SW 1271 (cell line): ENCODE data around the gene TEAD4.

ENCODE experiments used
- DNase-seq, 2 experiments: peaks; one replicate each; lab custom pipeline; 2025; lab: John Stamatoyannopoulos, UW

The TEAD4 gene

DNA sequence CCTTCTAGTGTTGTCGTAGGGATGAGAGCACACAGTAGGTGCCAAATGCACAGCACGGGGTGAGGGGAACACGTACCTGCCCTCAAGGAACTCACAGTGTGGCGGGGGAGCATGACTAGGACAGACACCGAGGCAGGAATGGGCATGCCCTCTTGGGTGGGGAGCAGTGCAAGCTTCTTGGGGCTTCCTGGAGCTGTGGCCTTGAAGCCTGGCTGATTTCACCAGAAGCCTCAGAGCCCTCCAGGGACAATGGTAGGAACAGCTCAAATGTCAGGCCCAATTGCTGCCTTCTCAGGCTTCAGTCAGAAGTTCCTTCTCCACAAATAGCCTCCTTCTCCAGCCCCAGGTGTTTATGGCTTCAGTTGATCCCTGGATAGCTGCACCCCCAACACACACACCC is 43.4 kb downstream of the TEAD4 start:
- no peak for DNase-seq

GRCh38 chr12:3003357-3003992 is 44.3 kb downstream of the TEAD4 start:
- no peak for DNase-seq

DNA sequence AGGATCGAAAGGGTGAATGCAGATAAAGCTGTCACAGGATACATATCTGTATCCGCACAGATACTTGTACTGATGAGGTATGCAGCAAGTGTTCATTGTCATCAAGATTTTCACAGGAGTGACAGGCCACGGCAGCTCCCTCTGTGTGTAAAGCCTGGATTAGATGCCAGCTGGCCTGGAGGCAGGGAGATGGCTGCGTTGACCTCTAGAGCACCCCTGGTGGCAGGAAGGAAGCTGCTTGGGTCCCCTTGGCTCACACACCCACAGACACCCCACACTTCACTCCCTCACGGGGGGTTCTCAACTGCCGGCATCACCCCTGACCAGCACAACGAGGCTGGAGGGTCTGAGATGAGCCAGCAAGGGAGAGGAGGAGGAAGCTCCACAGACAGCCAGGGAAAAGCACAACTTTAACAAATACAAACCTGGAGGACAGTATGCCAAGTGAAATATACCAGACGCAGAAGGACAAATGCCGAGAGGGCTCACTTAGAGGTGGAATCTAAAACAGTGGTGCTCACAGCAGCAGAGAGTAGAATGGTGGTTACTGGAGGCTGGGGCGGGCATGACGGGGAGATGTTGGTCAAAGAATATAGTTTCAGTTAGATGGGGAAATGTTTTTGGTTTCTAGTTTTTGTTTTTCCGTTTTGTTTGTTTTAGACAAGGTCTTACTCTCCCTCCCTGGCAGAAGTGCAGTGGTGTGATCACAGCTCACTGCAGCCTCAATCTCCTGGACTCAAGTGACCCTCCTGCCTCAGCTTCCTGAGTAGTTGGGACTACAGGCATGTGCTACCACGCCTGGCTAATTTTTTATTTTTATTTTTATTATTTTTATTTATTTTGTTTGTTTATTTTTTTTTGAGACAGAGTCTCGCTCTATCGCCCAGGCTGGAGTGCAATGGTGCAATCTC is 45.7 kb downstream of the TEAD4 start:
- no peak for DNase-seq

DNA sequence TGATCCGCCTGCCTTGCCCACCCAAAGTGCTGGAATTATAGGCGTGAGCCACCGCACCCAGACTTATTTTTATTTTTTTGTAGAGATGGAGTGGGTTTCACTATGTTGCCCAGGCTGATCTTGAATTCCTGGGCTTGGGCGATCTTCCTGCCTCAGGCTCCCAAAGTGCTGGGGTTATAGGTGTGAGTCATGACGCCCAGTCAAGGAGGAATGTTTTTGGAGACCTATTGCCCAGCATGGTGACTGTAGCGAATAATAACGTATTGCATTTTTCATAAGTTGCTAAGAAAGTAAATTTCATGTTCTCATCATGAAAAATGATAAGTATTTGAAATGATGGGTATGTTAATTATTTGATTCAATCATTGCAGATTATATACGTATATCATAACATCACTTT is 46.5 kb downstream of the TEAD4 start:
- DNase-seq: no peak

- DNase-seq: no peak
Observed at GRCh38 chr12:3009780-3010179, 50.6 kb downstream of the TEAD4 start.

GRCh38 chr12:3010214-3010930 is 51.2 kb downstream of the TEAD4 start:
- DNase-seq: no peak

DNA sequence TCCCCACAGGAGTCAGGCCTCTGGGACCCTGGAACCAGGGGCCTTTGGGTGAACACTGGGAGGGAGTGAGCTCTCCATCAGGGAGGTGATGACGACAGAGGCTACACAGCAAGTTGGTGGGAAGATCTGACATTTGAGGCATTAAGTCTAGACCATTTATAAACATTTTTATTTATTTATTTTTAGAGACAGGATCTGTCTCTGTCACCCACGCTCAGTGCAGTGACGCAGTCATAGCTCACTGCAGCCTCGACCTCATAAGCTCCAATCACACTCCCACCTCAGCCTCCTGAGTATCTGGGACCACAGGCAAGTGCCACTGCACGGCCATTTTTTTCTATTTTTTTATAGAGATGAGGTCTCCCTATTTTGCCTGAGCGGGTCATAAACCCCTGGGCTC is 53.6 kb downstream of the TEAD4 start:
- no peak for DNase-seq

GRCh38 chr12:3014641-3015040 is 55.4 kb downstream of the TEAD4 start:
- no peak for DNase-seq

GRCh38 chr12:3015356-3015755 is 56.2 kb downstream of the TEAD4 start:
- DNase-seq: no peak

DNA sequence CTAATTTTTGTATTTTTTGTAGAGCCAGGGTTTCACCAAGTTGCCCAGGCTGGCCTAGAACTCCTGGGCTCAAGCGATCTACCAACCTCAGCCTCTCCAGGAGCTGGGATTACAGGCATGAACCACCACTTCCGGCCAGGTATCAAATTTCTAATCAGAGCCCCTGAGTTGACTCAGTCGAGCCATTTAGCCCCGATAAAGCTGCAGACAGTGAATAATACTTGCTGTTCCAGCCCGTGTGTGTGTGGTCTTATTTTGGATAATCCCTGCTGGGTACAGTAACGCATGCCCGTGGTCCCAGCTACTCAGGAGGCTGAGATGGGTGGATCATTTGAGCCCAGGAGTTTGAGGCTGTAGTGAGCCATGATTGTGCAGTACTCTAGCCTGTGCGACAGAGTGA is 57.0 kb downstream of the TEAD4 start:
- no peak for DNase-seq

DNA sequence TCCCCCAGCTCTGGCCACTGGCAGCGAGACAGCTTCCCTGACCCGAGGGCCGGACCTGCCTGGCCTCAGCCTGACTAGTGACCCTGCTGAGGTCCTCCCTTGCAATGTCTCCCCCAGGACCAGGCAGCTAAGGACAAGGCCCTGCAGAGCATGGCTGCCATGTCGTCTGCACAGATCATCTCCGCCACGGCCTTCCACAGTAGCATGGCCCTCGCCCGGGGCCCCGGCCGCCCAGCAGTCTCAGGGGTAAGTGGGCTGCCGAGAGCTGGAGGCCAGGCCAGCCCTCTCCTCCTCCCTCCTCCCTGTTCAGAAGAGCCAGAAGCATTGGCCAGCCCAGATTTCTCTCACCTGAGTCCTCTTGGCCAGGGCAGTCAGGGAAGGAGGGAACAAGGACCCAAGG is 58.1 kb downstream of the TEAD4 start:
- no peak for DNase-seq

DNA sequence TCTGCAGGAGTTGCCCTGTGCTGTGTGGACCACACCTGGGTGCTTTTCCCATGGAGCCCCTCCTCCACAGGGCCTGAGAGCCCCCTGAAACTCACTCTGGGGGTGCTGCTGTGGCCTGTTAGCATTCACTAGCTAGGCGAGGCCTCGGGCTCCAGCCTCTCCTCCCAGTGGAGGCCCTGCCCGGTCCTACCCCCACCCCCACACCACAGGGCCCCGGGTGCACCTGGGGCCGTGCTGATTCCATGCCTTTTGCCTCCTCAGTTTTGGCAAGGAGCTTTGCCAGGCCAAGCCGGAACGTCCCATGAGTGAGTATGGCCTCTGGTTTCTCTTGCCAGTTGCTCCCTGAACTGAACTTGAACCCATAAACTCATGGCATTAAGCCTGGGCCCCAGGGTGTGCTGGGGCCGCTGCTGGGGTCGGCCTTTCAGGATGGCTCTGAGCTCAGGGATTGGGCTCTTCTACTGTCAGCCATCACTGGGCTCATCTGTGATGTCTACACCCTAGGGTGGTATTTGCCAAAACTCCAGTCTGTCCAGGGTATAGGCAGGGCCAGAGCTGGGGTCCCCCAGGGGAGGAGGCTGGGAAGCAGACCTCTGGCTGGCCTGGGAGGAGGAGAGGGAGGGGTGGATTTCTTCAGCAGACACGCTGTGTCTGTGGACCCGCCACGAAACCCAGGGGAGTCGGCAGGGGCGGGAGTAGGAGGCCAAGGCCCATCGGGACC is 59.2 kb downstream of the TEAD4 start:
- DNase-seq: no peak

DNA sequence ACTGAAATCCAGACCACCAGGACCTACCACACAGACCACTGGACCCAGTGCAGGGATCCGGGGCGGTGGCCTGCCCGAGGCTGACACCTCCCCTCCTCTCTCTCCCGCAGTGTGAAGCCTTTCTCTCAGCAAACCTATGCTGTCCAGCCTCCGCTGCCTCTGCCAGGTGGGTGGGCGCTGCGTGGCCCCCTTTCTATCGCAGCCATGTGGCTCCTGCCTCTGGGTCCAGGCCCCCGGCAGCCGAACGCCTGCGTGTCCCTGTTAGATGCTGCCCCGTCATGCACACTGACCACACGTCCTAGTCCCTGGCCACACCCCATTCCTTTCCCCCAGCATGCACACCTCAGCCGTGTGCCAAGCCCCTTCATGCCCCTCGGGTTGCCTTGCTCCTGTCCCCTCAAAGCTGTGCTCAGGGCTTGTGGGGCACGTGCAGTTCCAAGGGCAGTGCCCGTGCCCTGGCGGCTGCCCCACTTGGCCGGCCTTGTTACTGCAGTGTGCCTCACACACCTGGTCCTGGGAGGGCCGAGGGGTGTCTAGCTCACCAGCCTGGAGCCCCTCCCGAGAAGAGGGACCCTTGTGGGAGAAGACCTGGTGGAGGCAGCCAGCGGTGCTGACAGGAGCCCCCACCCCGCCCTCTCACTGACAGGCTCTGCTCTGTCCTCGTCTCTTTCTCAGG is 59.9 kb downstream of the TEAD4 start:
- DNase-seq: no peak

DNA sequence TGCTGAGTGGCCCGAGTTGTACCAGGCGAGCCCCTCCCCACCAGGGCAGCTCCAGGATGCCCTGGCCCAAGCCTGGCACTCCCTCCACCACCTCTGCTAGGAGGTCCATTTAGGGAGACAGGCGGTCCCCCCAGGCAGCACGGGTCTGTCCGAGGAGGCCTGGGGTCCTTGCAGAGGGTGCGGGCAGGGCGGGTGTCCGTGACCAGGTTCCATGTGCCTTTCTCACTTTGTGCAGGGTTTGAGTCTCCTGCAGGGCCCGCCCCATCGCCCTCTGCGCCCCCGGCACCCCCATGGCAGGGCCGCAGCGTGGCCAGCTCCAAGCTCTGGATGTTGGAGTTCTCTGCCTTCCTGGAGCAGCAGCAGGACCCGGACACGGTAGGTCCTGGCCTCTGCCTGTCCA is 61.2 kb downstream of the TEAD4 start:
- DNase-seq: no peak

DNA sequence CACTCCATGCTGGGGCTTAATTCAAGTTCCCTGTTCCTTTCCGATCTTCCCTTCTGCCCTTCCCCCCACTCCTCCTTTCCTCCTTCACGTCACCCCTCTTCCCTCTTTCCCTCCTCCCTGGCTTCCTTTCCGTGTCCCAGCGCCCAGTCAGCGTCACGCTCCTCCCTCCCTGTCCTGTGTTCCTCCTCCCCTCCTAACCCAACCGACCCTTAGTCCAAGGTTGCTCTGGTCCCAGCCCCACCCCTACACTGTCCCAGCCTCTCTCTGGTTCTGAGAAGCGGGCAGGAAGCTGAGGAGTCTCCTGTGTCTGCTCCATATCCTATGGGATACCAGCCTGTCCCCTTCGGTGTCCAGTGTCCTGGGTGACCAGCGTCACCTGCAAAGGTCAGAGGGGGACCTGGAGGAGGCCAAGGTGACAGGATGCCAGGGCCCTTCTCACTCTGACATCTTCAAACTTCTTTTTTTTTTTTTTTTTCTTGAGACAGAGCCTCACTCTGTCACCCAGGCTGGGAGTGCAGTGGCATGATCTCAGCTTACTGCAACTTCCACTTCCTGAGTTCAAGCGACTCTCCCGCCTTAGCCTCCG is 61.7 kb downstream of the TEAD4 start:
- DNase-seq: no peak

DNA sequence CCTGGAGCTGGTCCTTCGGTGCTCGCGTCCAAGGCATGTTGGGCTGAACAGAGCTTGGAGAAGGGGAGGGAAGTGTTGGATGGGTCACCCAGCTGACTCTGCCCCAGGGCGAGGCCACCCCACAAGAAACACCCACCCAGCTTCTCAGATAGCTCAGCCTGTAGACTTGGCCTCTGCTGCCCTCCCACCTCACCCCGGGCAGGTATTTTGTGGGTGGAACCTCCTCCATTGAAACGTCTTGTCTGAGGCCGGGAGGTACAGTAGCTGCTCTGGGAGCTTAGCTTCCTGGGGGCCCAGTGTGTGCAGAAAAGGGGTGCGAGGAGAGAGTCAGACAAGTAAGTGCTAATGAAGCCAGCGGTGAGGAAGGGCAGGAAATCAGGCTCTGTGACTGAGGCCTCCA is 63.2 kb downstream of the TEAD4 start:
- DNase-seq: no peak

DNA sequence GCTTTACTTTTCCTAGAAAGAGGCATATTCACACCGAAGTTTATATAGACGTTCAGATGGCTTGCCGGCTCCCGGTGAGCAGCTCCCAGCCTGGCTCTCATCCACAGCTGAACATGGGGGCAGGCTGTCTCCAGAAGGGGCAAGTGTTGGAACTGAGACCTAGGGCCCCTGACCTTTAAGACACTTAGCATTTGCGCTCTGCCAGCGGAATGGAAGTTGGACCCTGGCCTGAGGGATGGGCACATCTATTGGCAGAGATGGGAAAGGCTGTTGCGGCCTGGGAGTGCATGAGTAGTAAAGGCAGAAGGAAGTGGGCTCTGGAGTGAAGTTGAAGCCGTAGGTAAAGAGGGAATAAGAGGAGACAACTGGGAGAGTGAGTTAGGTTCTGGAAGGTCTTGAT is 63.8 kb downstream of the TEAD4 start:
- no peak for DNase-seq

DNA sequence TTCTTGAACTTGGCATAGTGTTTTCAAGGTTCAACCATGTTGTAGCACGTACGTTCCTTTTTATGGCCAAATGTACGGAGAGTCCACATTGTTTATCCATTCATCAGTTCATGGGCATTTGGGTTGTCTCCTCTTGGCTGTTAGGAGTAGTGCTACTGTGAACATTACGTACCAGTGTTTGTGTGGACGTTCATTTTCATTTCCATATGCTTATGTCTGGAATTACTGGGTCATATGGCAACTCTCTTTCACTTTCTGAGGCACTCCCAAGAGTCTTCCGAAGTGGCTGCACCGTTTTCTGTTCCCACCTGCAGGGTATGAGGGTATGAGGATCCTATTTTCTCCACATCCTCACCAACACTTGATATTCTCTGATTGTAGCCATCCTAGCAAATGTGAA is 68.9 kb downstream of the TEAD4 start:
- DNase-seq: no peak

- no peak for DNase-seq
Observed at GRCh38 chr12:3030821-3031429, 71.7 kb downstream of the TEAD4 start.

DNA sequence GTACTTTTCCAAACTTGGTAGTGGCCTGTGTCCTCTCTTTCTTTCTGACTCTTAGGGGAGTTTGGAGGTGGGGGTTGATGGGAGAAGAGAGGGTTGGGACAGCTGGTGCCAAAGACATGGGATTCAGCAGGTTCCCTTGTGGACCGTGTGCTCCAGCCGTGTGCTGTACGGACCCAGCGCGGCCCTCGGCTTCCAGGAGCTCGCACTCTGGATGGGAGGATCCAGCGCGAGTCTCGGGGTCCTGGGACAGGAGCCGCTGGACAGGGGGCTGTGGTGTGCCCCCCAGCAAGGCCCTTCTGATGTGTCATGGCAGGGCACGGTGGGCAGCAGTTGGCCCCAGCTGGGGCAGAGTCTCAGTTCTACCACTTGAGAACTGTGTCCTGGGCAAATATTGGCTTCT is 73.0 kb downstream of the TEAD4 start:
- DNase-seq: no peak
